Hypothalamus (tissue), 51 donors: Measurements from ENCODE around the gene GSTO1.
A peak's percentile ranks its signal among the peaks of the same experiment; 100 is the strongest.
"Not testable (repeated sequence)": the region's sequence is repeated elsewhere in the genome, so short reads cannot be mapped to it uniquely, and the experiment has no call there.

Experiments
- DNase-seq, 51 donors: peaks; one replicate each; lab custom pipeline; 2025; lab: John Stamatoyannopoulos, UW

The GSTO1 gene

GRCh38 chr10:104248931-104249330 lies 5.8 kb upstream of the GSTO1 start:
- DNase-seq, result not testable (repeated sequence)

DNA sequence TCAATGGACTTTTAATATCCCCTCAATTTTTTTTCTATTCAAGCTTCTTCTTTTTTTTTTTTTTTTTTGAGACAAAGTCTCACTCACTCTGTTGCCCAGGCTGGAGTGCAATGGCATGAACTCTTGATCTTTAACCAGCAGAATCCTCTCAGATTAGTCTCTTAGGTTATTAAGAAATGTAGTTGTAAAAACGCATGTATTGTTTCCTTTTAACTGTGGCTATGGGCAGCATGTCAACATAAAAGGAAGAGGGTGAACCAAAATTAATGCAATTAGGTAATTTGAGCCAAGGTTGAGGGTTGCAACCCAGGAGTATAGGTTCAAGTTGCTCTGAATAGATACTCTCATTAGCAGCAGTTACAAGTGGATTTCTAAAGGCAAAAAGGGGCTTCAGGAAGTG lies 4.3 kb upstream of the GSTO1 start:
- DNase-seq, result no peak

GRCh38 chr10:104251443-104251842 lies 3.2 kb upstream of the GSTO1 start:
- DNase-seq, result no peak

GRCh38 chr10:104252368-104252767 lies 2.3 kb upstream of the GSTO1 start:
- no peak for DNase-seq

GRCh38 chr10:104253106-104253505 lies 1.6 kb upstream of the GSTO1 start:
- no peak for DNase-seq

DNA sequence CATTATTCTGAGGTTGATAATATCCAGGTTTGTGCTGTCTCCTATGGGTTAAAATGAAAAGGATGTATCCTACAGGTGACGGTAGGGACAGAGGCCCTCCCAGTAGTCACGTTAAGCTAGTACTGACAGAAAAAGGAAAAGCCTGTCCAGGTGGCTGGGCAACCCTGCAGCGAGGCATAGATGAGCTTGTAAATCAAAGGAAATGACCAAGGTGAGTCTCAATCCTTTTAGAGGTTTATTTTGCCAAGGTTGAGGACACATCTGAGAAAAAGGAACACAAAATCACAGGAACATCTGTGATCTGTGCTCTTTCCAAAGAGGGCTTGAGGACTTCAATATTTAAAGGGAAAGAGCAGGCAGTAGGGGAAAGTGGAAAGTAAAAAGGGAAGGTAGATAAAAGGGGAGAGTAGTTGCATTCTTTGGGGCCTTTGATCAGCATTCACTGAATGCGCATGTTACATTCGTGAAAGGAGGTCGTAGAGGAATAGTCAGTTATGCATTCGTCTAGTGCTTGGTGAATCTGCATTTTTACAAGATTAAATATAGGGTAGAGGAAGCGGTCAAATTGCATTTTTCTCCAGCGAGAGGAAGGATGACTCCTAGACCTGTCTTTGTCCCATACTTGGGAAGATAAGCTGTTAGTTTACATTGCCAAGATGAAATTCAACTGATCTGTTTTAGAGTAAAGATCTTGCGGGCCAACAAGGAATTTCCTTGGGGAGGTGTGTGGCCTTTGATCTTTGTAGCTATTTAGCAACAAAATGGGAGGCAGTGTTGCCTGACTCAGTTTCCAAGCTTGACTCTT lies 884 bp upstream of the GSTO1 start:
- no peak for DNase-seq

DNA sequence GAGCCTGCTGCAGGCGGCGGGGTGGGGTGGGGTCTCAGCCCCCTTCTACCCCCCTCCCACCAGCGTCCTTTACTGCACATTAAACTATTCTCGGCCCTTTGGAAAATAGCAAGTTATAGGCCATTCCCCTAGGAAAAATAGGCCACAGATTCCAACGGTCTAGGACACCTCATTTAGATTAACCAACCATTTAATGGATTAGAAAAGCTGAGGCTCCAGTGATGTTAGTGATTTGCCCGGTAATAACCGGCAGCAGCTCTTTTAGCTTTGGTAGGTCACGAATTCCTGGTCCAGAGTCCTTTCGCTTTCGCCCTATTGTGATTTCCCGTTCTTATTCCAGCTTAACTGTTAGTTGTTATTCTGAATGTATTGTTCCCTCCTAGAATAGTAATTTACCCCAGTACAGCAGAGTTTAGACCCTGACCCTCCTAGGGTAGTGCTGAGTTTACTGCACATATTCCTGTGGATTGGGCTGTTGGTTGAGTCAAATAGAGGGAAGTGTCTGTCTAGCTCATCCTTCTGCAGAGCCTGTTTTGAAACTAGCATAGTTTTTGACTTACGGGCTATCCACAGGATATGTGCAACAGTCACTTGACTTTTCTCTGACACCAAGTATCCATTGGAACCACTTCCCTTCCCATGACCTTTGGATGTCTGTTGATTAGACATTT lies 754 bp downstream of the GSTO1 start:
- peak in 5 of 51 donors; percentile 17 to 86 (median 50) for DNase-seq

DNA sequence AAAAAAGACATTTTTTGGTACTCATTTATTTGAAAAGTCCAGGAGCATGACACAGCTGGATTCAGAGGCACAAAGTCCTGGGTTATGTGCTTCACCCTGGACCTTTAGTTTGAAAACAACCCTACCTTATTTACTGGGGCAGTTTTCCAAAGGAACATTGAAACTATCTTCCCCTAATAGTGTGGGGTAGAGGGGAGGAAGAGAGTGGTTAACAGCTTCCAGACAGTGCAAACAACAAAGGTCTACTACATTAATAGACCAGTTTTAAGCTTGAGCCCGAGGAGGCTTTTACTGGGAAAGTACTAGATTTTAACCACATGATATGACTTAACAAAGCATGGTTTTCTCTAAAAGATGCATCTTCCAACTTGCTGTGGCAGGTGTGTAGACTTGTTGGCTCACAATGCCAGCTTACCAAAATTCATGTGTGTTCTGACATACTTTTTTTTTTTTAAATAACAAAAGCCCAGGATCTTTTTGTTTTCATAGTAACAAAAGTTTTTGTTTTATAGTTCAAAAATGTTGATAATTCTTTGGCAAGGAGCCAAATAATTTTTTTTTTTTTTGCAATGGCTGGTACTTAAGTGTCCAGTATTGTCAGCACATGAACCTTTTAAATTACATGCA lies 1.8 kb downstream of the GSTO1 start:
- DNase-seq, result peak in 1 of 51 donors; percentile 29

- DNase-seq, result no peak
Observed at GRCh38 chr10:104257235-104257634, 2.5 kb downstream of the GSTO1 start.

GRCh38 chr10:104258209-104258608 lies 3.5 kb downstream of the GSTO1 start:
- no peak for DNase-seq

GRCh38 chr10:104259456-104259855 lies 4.8 kb downstream of the GSTO1 start:
- no peak for DNase-seq

DNA sequence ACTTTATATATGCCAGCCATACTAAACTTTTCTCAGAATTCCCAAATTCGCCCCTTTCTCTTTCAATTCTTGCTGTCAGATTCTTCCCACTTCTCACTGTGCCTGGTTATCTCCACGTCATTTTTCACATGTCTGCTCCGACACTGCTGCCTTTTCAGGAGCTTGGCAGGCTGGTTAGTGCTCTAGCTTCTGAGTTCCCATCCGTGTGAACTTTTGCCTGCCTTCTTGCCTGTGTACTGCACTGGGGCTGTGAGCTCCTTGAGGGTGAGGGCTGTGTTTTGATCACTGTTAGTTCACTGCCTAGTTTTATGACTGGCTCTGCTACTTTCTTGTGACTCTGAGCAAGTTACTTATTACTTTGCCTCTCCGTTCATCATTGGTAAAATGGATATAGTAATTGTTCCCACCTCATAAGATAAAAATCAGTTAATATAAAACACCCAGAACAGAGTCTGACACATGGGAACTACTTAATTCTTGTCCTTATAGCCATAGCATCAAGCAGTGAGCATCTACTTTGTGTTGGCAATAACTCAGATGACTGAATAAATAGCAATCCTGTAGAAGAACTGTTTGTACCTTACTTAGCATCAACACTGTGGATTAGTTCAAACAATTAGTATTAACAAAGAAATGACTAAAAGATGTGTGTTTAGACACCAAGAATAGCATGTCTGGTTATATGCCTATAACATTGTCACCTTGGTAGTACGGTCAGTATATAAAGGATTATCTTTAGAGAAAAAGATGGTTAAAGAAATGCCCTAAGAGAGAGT lies 5.5 kb downstream of the GSTO1 start:
- peak in 1 of 51 donors; percentile 21 for DNase-seq

- DNase-seq, result no peak
Observed at GRCh38 chr10:104260775-104261115, 6.1 kb downstream of the GSTO1 start.

- no peak for DNase-seq
Observed at GRCh38 chr10:104262055-104262454, 7.4 kb downstream of the GSTO1 start.

DNA sequence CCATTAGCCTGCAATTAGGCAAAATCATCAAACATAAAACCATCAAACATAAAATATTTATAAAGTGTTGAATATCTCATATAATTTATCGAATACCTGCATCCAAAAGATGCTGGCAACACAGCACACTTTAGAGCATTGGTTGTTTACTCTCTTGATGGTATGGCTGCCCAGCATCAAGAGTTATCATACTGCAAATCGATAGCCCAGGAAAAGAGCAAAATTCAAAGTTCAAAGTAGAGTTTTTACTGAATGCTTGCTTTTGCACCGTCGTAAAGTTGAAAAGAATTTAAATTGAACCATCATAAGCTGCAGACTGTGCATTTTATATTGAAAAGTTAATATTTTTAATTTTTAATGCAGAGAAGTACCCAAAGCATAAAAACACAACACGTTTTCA lies 10.1 kb downstream of the GSTO1 start:
- DNase-seq, result no peak

GRCh38 chr10:104267721-104268404 lies 13.2 kb downstream of the GSTO1 start:
- DNase-seq, result no peak

GRCh38 chr10:104268405-104268712 lies 13.7 kb downstream of the GSTO1 start:
- DNase-seq, result no peak

DNA sequence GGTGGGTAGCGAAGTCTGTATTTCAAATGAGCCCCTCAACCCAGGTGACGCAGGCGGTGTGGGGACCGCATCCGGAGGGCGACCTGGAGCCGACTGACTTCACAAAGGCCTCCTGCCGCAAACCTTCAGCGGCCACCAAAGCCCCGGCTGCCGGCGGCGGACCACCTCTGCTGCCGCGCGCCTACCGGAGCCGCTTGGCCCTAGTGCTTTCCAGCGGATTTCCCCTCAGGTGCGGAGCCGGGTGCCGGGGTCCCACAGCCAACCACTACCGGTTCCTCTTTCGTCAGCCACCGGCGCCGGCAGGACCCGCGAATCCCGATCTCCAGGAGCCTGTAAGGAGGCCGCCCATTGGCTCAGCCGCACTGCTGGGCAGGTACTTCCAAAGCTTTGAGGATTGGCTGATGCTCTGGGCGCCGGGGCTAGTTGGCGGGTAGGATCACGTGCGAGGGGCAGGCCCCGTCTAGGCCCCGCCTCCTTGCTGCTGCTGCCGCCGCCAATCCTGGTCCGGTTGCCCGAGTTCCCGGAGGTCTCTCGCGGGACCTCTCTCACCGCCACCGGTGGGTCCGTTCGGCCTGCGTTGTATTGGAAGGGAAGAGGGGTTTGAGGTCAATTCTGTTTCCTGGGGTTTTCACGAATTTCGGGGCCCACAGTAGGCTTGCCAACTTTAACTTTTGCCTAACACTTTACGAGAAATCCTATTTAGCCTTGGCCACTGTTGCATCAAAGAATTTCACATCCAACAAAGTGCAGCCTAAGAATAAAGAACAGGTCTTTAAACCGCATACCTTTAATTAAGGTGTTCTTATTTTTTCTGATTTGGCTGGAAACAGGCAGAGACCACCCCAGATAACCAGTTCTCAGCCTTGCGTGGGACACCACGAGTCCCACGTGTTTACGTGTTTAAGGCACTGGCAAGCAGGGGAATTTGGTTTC lies 14.3 kb downstream of the GSTO1 start, which contains the start of gene GSTO2:
Gene GSTO2 (plus strand): TSS at position 472 of the 933 bp plus-strand sequence. CDS start 5,732 bp downstream, outside the sequence.
- DNase-seq, result peak; percentile 73 to 100 (median 98)

DNA sequence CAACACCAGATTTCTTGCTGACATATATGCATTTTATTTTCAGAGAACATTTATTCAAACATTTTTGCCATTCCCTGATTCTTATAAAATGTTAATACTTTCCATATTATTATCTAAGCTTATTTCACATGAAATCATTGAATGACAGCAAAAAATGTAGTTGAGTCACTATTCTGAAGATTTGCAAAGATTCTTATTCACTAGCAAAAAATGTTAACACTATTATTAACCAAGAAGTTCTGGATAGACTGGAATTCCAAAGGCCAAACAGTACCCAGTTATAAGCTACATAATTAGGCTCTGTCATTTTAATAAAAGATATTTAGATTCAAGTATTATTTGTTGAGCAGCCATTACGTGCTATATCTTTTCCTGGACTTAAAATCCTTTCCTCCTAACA lies 18.6 kb downstream of the GSTO1 start:
- no peak for DNase-seq
